Dermis microvascular lymphatic vessel endothelial cell (primary cell): ENCODE measurements around the gene NEK9. TPM values are rescaled to one million over a fixed set of nuclear protein-coding genes. Genes with fewer than 3 reads are reported as not detected.
"Not testable (repeated sequence)": the region's sequence is repeated elsewhere in the genome, so short reads cannot be mapped to it uniquely, and the experiment has no call there.

Experiments
- DNase-seq, 2 donors: peaks; one replicate each; pipeline versions ENCODE4 v3.0.0 to v3.0.0-alpha.2; 2010; ENCODE audit warnings: low read depth in 2 of 2
- total RNA-seq: library from RNA; depleted of rRNA; stranded (reverse); fragments of >200 nt; gene quantifications from 2 replicates; pipeline ENCODE4 v1.2.1, GENCODE V29; 2014

NEK9 gene
- total RNA-seq, 1 donor from 2014 or later: 29.5 TPM

GRCh38 chr14:75067765-75068164, 59.1 kb downstream of the NEK9 start:
- not testable (repeated sequence) for DNase-seq

DNA sequence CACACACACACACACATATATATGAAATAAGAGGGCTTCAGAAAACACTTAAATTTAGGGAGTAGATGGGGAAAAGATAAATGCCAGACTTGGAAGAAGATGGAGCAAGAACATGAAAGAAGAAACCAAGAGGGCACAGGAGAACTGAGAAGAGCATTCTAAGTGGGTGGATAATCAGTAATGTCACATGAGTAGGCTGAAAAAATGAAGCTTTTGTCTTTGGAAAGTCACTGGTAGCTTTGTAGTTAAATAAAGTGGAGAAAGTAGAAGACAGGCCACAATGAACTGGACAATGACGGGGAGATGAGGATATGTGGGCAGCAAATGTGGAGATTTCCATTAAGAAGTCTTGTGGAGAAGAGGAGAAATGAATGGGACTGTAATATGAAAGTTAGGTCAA, 59.6 kb downstream of the NEK9 start:
- no peak for DNase-seq

DNA sequence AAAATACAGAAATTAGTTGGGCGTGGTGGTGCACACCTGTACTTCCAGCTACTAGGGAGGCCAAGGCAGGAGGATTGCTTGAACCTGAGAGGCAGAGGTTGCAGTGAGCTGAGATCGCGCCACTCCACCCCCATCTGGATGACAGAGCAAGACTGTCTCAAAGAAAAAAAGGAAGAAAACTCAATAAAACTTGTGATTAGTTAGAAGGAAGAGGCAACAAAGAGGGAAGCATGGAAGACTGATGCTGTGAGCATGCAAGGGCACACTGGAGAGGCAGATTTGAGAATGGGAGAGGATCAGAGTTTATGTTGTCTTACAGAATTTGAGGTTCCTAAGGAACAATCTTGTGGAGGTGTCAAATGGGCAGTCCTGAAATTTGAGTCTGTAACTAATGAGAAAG, 60.2 kb downstream of the NEK9 start:
- DNase-seq: no peak

- DNase-seq: no peak
These were observed 62.7 kb downstream of the NEK9 start for GRCh38 chr14:75064205-75064567.

- peak; percentile 72 to 88 for DNase-seq
These were observed 63.2 kb downstream of the NEK9 start, which contains the start of gene ACYP1 for GRCh38 chr14:75063491-75064204. ACYP1 (minus strand) TSS chr14:75064024; CDS start chr14:75063553, 471 bp downstream.

DNA sequence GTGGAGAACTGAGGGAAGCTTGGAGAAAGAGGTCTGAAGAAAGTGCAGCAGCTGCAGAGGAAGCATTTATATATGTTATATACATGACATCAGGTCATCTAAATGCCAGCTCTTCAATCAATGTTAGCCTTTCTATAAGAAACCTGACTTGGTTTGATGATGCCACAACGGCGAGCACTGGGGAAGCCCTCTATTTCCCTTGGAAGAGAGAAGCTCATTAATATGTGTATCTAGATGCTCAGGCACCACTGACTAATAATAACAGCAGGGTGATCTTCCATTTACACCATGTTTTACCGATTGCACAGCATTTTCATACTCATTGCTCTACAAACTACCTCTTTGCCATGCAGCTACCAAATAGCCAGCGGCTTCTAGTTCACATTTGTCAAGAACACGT, 63.8 kb downstream of the NEK9 start:
- no peak for DNase-seq

GRCh38 chr14:75060420-75060819, 66.4 kb downstream of the NEK9 start:
- DNase-seq: no peak

- DNase-seq: peak in 1 of 2 donors; percentile 61
These were observed 67.2 kb downstream of the NEK9 start for GRCh38 chr14:75059642-75060041.

GRCh38 chr14:75054421-75054820, 72.4 kb downstream of the NEK9 start:
- DNase-seq: no peak

GRCh38 chr14:75053396-75054291, 73.2 kb downstream of the NEK9 start:
- DNase-seq: no peak

DNA sequence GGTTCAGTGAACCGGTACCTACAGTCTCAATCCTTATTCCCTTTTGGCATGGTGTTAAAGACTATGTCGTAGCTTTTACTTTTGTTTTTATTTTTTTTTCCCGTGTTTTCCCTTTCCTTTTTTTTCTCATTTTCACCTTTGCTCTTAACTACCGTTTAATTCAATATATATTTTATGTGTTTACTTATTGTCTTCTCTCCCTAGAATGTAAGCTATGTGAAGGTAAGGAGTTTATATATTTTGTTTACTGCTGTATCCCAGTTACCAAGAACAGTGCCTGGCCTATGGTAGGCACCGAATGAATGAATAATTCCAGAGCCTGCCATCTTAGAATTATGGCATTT, 75.3 kb downstream of the NEK9 start:
- no peak for DNase-seq

DNA sequence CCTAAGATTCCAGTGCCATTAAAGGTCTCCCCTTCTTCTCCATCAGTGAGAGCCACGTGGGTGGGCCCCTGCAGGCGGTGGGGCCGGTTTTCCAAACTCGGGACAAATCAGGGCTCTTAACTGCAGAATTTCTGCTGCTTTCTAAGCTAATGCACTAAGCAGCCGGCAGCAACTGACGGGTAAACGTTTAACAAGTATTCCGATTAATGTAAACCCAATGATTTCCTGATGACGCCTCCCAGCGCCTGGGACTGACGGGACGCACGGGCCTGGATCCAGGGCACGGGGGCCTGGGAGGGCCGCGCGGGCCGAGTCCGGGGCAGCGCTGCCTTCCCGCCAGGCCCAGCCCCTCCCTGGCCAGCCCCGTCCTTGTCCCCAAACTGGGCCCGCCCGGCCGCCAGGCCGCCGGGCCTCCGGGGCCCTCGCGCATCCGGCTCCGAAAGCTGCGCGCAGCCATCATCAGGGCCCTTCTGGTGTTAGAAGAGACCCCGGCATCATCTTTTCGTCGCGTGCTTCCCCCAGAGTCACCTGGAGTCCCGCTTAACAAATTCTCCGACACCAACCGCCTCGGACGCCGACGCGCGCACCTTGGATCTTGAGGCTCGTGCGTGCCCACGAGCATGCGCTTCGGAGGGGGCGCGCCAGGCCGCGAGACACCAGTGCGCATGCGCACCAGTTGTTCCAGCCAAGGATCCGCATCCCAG, 75.8 kb downstream of the NEK9 start, which contains the start of gene MLH3:
MLH3 (minus strand) TSS at position 616 of the 704 bp plus-strand sequence. CDS start 1,812 bp downstream, outside the sequence.
- DNase-seq: peak; percentile 50 to 80

DNA sequence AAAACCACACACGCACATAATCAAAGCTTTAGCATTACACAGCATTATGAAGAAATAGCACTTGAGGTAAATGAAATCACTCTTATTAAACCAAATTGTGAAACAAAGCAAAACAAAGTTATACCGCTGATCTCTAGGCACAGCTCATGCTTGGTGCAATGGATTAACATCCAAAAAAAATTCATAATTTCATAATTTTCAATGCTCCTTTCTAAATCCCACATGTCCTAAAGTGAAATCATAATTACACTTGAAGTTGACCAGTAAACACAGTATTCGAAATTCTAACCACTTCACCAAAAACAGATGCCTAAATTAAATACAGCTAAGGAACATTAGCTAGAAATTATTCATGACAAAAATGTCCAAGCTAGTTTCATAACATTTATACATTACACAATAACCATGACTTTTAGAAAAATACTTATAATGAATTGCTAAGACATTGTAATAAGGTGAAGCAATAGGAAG, 77.1 kb downstream of the NEK9 start:
- DNase-seq: no peak

DNA sequence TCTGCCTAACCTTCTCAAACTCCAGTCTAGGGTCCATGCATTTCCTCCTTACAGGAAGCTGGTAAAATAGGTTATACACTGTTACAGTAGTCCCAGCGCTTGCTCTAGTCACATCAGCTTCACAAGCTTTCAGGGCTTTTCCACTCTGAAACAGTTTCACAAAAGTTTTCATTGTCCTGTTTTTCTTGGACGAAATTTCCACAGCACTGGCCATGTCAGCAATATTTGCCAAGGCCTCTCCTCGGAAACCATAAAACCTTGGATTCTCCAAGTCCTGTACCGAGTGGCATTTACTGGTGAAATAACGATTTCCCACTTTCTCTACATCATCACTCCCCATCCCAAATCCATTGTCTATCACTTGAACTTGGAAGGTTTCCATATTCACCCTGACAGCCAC, 77.7 kb downstream of the NEK9 start:
- no peak for DNase-seq

DNA sequence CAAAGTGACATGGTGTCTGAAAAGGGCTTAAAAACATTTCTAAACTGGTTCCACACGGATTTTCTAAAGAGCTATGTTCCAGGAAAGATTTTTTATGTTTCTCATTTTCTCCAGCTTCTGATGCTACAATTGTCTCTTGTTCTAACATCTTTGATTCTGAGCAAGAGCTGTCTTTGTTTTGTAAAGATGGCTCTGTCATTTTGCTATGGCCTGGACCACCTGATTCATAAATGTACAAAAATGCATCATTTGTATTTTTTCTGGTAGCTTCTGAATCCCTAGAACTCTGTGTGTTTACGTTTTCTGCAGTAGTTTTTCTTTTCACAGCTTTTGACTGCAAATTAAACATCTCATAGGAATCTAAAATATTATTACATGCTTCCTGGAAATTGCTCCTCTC, 78.7 kb downstream of the NEK9 start:
- DNase-seq: no peak

- no peak for DNase-seq
These were observed 79.3 kb downstream of the NEK9 start for GRCh38 chr14:75047506-75047905.

DNA sequence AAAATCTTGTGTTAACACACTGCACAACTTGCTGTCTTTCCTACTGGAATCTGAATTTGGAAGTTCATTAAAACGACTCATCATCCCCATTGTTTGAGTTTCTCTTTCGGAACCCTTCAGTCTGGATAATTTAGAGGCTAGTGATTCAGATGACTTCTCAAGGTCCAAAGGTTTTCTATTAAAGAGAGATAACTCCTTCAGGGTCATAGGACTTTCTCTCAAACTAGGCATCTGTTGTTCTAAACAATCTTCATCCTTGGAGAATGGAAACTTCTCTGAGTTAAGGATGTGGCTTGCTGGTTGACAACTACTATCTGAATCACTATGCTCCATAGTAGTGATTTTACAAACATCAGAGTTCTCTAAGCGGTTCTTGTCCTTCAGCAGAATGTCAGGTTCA, 79.9 kb downstream of the NEK9 start:
- no peak for DNase-seq

GRCh38 chr14:75046275-75046674, 80.6 kb downstream of the NEK9 start:
- peak in 1 of 2 donors; percentile 17 for DNase-seq

- no peak for DNase-seq
These were observed 82.1 kb downstream of the NEK9 start for GRCh38 chr14:75044752-75045151.

DNA sequence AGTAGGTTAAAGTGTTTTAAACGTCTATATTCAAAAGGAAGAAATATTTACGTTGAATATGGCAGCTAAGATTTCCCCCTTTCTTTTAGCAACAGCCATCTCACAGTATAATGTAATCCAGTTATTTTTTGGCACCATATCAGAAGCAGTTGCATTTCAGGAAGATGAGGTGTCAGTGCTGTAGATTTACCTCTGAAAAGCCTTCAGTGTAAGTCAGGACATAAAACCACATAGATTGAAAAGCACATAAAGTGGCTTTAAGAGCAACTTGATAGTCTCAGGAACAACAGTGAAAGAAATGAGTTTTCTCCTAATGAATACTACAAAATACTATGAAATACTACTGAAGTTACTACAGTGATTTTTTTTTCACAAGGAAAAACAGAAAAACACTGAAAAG, 82.5 kb downstream of the NEK9 start:
- DNase-seq: peak in 1 of 2 donors; percentile 68

DNA sequence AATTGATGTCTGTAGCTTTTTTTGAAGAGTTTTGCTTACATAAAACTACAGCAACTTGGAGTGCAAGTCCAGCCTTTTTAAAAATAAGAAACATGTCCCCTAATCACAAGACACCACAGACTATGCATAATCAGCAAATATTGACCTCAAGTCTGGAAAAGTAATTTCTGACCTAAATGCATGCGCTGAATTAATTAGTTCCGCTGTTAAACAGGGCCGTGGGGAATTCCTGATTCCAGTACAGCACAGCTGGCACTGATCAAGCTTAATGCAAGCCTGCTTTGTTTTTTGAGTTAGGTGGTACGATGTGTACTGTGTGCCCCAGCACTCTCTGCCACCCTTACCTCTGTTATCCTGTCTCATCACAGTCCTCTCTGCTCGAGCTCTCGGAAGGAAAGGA, 84.8 kb downstream of the NEK9 start:
- DNase-seq: peak in 1 of 2 donors; percentile 31

GRCh38 chr14:75041613-75042012, 85.2 kb downstream of the NEK9 start:
- DNase-seq: peak; percentile 30 to 57
